HG02973 (cell line): ENCODE data around the gene HSPE1.
"Not testable (repeated sequence)": the region's sequence is repeated elsewhere in the genome, so short reads cannot be mapped to it uniquely, and the experiment has no call there.

Experiments used
- ATAC-seq: cut with Tn5 transposase; IDR thresholded peaks from one replicate; pipeline ENCODE4 v1.9.1; 2021; ENCODE audit warnings: moderate library complexity; ENCODE audit not compliant: unreplicated experiment

HSPE1 gene

GRCh38 chr2:197498235-197498936, 1.8 kb upstream of the HSPE1 start:
- no peak for ATAC-seq

GRCh38 chr2:197498937-197499593, 1.1 kb upstream of the HSPE1 start:
- peak; percentile 28 for ATAC-seq

GRCh38 chr2:197500503-197501131, 438 bp downstream of the HSPE1 start:
- ATAC-seq: peak; percentile 5

- no peak for ATAC-seq
These were observed 2.0 kb downstream of the HSPE1 start for GRCh38 chr2:197502201-197502600.

GRCh38 chr2:197502685-197503084, 2.5 kb downstream of the HSPE1 start:
- no peak for ATAC-seq

GRCh38 chr2:197504000-197504399, 3.8 kb downstream of the HSPE1 start:
- no peak for ATAC-seq

- no peak for ATAC-seq
These were observed 4.3 kb downstream of the HSPE1 start for GRCh38 chr2:197504512-197504911.

- ATAC-seq: no peak
These were observed 6.5 kb downstream of the HSPE1 start for GRCh38 chr2:197506658-197507057.

- ATAC-seq: no peak
These were observed 13.7 kb downstream of the HSPE1 start for GRCh38 chr2:197513915-197514314.

- no peak for ATAC-seq
These were observed 14.6 kb downstream of the HSPE1 start for GRCh38 chr2:197514754-197515153.

- peak; percentile 1 for ATAC-seq
These were observed 15.1 kb downstream of the HSPE1 start for GRCh38 chr2:197515315-197515738.

GRCh38 chr2:197515739-197516392, 15.7 kb downstream of the HSPE1 start, which contains the start of gene MOB4:
Gene MOB4, plus strand, starts transcription at chr2:197516066. Its CDS starts 21 bp downstream, at chr2:197516087.
- peak; percentile 94 for ATAC-seq

- ATAC-seq: peak; percentile 12
These were observed 16.2 kb downstream of the HSPE1 start for GRCh38 chr2:197516393-197516761.

- no peak for ATAC-seq
These were observed 17.0 kb downstream of the HSPE1 start for GRCh38 chr2:197517150-197517549.

GRCh38 chr2:197538412-197538811, 38.2 kb downstream of the HSPE1 start:
- ATAC-seq: no peak

GRCh38 chr2:197539734-197540133, 39.6 kb downstream of the HSPE1 start:
- ATAC-seq: no peak

GRCh38 chr2:197543206-197543605, 43.0 kb downstream of the HSPE1 start:
- no peak for ATAC-seq

- ATAC-seq: no peak
These were observed 47.2 kb downstream of the HSPE1 start for GRCh38 chr2:197547163-197547900.

- no peak for ATAC-seq
These were observed 48.4 kb downstream of the HSPE1 start for GRCh38 chr2:197548582-197548981.

- ATAC-seq: not testable (repeated sequence)
These were observed 51.1 kb downstream of the HSPE1 start for GRCh38 chr2:197551260-197551659.
